ENCODE measurements around the gene PLOD2. TPM values are rescaled to one million over a fixed set of nuclear protein-coding genes. Genes with fewer than 3 reads are reported as not detected.

PLOD2 gene
- total and polyA plus RNA-seq, 2 donors (not counting 1 experiment from before 2014, with no cell fraction given), result not detected

DNA sequence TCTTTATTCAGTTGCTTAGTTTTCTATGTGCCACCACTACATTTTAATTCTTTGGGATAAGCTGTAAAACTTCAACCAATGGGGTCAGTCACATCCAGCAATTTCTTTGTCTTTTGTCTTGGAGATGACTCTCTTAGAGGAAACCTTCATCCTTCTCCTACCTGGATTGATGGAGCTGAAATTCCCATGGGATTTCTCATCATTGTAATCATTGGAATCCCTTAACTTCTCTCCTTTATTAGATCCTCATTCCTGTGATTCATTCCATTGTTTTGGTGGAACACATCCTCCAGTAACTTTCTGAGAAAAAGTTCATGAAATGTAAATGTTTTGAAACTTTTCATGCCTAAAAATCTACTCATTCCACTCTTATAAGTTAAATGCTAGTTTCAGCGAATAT lies 9.6 kb upstream of the PLOD2 start:
- POLR2A ChIA-PET, result interaction anchor here (0.7 kb wide), 1 partner anchor 35 kb away, joined by 4 read pairs; no protein-coding TSS in a partner anchor
- Mint-ChIP-seq H3K4me3 (no peak overlapping the region), H3K9me3 (ENCODE audit: insufficient read depth) (peaks cover 3% of the 10 kb centered on the region), H3K4me1 (no peaks in the 10 kb centered on the region), H3K27ac (no peak overlapping the region), H3K27me3 (peaks cover 8% of the 10 kb centered on the region)
- H3K4me2 ChIP-seq (replicated peaks; ENCODE audit: low read depth, low read length, poor library complexity, severe bottlenecking), result no peak overlapping the region
- no peaks in the 10 kb centered on the region for H3K79me2 ChIP-seq (ENCODE audit: control insufficient read depth, insufficient read depth, low read length)
- ATAC-seq (ENCODE audit: low read depth), result no peak
- H4K20me1 ChIP-seq (ENCODE audit: control insufficient read depth, insufficient read depth, low read length, poor library complexity, severe bottlenecking), result no peaks in the 10 kb centered on the region
- H3K4me3 ChIP-seq (ENCODE audit: control extremely low read depth in 1 of 5, extremely low read depth in 1 of 5, insufficient read depth in 1 of 5, low read depth in 2 of 5, low read length in 4 of 5), result no peak overlapping the region
- no peak for DNase-seq
- no peak overlapping the region for H2AFZ ChIP-seq (ENCODE audit: insufficient read depth, low read depth, low read length, poor library complexity, severe bottlenecking)
- CTCF ChIA-PET, result no interaction called here
- WGBS (ENCODE audit: insufficient coverage), result no CpG with 5 or more reads among the region's 1 CpG
- TF ChIP-seq EZH2 (IDR thresholded peaks at IDR 0.05; ENCODE audit: borderline replicate concordance, insufficient read depth, low read depth, low read length, poor library complexity, severe bottlenecking), result no peak
- TF ChIP-seq, protein P1, sequence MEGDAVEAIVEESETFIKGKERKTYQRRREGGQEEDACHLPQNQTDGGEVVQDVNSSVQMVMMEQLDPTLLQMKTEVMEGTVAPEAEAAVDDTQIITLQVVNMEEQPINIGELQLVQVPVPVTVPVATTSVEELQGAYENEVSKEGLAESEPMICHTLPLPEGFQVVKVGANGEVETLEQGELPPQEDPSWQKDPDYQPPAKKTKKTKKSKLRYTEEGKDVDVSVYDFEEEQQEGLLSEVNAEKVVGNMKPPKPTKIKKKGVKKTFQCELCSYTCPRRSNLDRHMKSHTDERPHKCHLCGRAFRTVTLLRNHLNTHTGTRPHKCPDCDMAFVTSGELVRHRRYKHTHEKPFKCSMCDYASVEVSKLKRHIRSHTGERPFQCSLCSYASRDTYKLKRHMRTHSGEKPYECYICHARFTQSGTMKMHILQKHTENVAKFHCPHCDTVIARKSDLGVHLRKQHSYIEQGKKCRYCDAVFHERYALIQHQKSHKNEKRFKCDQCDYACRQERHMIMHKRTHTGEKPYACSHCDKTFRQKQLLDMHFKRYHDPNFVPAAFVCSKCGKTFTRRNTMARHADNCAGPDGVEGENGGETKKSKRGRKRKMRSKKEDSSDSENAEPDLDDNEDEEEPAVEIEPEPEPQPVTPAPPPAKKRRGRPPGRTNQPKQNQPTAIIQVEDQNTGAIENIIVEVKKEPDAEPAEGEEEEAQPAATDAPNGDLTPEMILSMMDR (IDR thresholded peaks at IDR 0.05), result no peak
- no peak overlapping the region for H3K9ac ChIP-seq (ENCODE audit: low read length)
- peaks cover 0 to 1% (median 0%) of the 10 kb centered on the region in 4 experiments for H3K27me3 ChIP-seq (replicated peaks in 1 of 4; ENCODE audit: control extremely low read depth in 1 of 4, control insufficient read depth in 3 of 4, insufficient read depth in 4 of 4, low read length in 3 of 4)
- H3K4me1 ChIP-seq (ENCODE audit: control insufficient read depth in 2 of 2, insufficient read depth in 2 of 2, low read length in 2 of 2), result no peaks in the 10 kb centered on the region
- H3K27ac ChIP-seq (ENCODE audit: low read length in 2 of 2), result no peak overlapping the region
- no peaks in the 10 kb centered on the region for H3K36me3 ChIP-seq (replicated peaks in 1 of 2; ENCODE audit: control extremely low read depth in 1 of 2, control insufficient read depth in 1 of 2, extremely low read depth in 1 of 2, insufficient read depth in 2 of 2, low read length in 1 of 2)
- intact Hi-C loops (cut with micrococcal nuclease), result no loop called here
- H3K9me3 ChIP-seq (ENCODE audit: control extremely low read depth in 1 of 3, control insufficient read depth in 2 of 3, insufficient read depth in 1 of 3, low read length in 2 of 3), result no peaks in the 10 kb centered on the region

DNA sequence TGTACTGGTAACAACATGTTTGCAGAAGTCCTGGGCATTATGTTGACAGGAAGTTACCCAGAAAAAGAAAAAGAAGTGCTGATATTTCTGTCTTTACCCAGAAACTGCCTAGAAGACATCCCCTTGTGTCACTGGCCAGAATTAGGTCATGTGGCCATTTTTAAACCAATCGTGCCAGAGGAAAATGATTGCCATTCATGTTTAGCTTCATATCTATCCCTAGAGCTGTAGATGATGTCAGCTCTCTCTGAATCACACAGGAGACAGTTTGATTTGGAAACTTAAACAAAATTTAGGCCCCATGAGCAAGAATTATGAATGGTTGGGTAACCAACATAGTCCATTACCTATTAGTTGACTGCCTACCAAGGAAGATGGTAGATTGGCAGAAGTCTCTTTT lies 8.9 kb upstream of the PLOD2 start:
- Histone ChIP-seq H3K9ac (ENCODE audit: low read length) (no peak overlapping the region), H3K79me2 (ENCODE audit: control insufficient read depth, insufficient read depth, low read length) (no peaks in the 10 kb centered on the region), H3K4me1 (ENCODE audit: control insufficient read depth in 2 of 2, insufficient read depth in 2 of 2, low read length in 2 of 2) (no peaks in the 10 kb centered on the region), H3K9me3 (ENCODE audit: control extremely low read depth in 1 of 3, control insufficient read depth in 2 of 3, insufficient read depth in 1 of 3, low read length in 2 of 3) (no peaks in the 10 kb centered on the region), H2AFZ (ENCODE audit: insufficient read depth, low read depth, low read length, poor library complexity, severe bottlenecking) (no peak overlapping the region), H3K27me3 (replicated peaks in 1 of 4; ENCODE audit: control extremely low read depth in 1 of 4, control insufficient read depth in 3 of 4, insufficient read depth in 4 of 4, low read length in 3 of 4) (peaks cover 0 to 4% (median 0%) of the 10 kb centered on the region in 4 experiments), H3K4me3 (ENCODE audit: control extremely low read depth in 1 of 5, extremely low read depth in 1 of 5, insufficient read depth in 1 of 5, low read depth in 2 of 5, low read length in 4 of 5) (no peak overlapping the region), H3K36me3 (replicated peaks in 1 of 2; ENCODE audit: control extremely low read depth in 1 of 2, control insufficient read depth in 1 of 2, extremely low read depth in 1 of 2, insufficient read depth in 2 of 2, low read length in 1 of 2) (no peaks in the 10 kb centered on the region), H3K4me2 (replicated peaks; ENCODE audit: low read depth, low read length, poor library complexity, severe bottlenecking) (no peak overlapping the region), H4K20me1 (ENCODE audit: control insufficient read depth, insufficient read depth, low read length, poor library complexity, severe bottlenecking) (no peaks in the 10 kb centered on the region), H3K27ac (ENCODE audit: low read length in 2 of 2) (no peak overlapping the region)
- Mint-ChIP-seq H3K9me3 (ENCODE audit: insufficient read depth) (peaks cover 3% of the 10 kb centered on the region), H3K27me3 (peaks cover 8% of the 10 kb centered on the region), H3K4me3 (no peak overlapping the region), H3K4me1 (no peaks in the 10 kb centered on the region), H3K27ac (no peak overlapping the region)
- 100% methylated on average over 1 of the region's 1 CpG for WGBS (ENCODE audit: insufficient coverage)
- POLR2A ChIA-PET, result interaction anchor here (0.7 kb wide), 1 partner anchor 36 kb away, joined by 4 read pairs; no protein-coding TSS in a partner anchor
- CTCF ChIA-PET, result no interaction called here
- no peak for DNase-seq
- TF ChIP-seq, protein P1 (IDR thresholded peaks at IDR 0.05), result no peak
- TF ChIP-seq EZH2 (IDR thresholded peaks at IDR 0.05; ENCODE audit: borderline replicate concordance, insufficient read depth, low read depth, low read length, poor library complexity, severe bottlenecking), result no peak
- intact Hi-C loops (cut with micrococcal nuclease), result no loop called here
- no peak for ATAC-seq (ENCODE audit: low read depth)
